ENCODE measurements around the gene C15orf39.
"Not testable (repeated sequence)": the region's sequence is repeated elsewhere in the genome, so short reads cannot be mapped to it uniquely, and the experiment has no call there.

GRCh38 chr15:75245741-75246140 lies 44.1 kb downstream of the C15orf39 start:
- TF ChIP-seq CTCF, POLR2A (IDR thresholded peaks at IDR 0.05): not testable (repeated sequence)
